HepG2 (cell line): ENCODE results near the gene PNPLA1. TPM values are rescaled to one million over a fixed set of nuclear protein-coding genes. Genes with fewer than 3 reads are reported as not detected.

Experiments used
- ATAC-seq: fragments of 200-7000 bp; cut with Tn5 transposase; 3 replicates; pipeline ENCODE4 v1.9.1; 2020; ENCODE audit warnings: mild to moderate bottlenecking, moderate library complexity
- BruUV-seq: library from RNA; stranded (reverse); fragments of 400-500 nt; replicated peaks from 2 replicates; lab custom pipeline; 2021; lab: Mats Ljungman, UMichigan
- CTCF ChIA-PET: fragments of 300-600 bp; formaldehyde crosslinking; extraction: SDS; loops from one replicate; lab custom pipeline; 2021; ENCODE audit warnings: low total read pairs, inconsistent platforms, low intra/inter-chr PET ratio; lab: Yijun Ruan, JAX
- POLR2A ChIA-PET: fragments of 350-600 bp; sonication (Branson Sonifier 250); formaldehyde crosslinking; loops from one replicate; lab custom pipeline; 2020; ENCODE audit warnings: antibody characterized with exemption, inconsistent platforms; lab: Yijun Ruan, JAX
- DNase-seq: peaks from one replicate; pipeline ENCODE4 v3.0.0-alpha.2; 2015; ENCODE audit warnings: low spot score
- FAIRE-seq: peaks from 3 replicates; lab custom pipeline; 2011; peaks lifted over from hg19 to GRCh38; lab: Jason Lieb, UNC
- H2AFZ ChIP-seq: one replicate; pipeline ENCODE4 v1.6.1; 2011; ENCODE audit warnings: low read length, inconsistent platforms
- H3K27ac ChIP-seq: fragments of 300-600 bp; 3 replicates; pipeline ENCODE4 v1.8.0; 2011; ENCODE audit warnings: mixed run types, mild to moderate bottlenecking, mixed read lengths, low read length, inconsistent platforms; ENCODE audit not compliant: insufficient read depth; ENCODE audit errors: extremely low read length
- H3K27me3 ChIP-seq, 2 experiments: fragments of 200-600 bp in 1 of 2; 2 replicates in 1 of 2; 3 replicates in 1 of 2; pipeline versions ENCODE4 v1.6.0 to v1.8.0; 2011; ENCODE audit warnings: low read length in 2 of 2, mild to moderate bottlenecking in 2 of 2, moderate library complexity in 2 of 2, inconsistent platforms in 1 of 2; ENCODE audit not compliant: insufficient read depth in 2 of 2, control insufficient read depth in 1 of 2
- H3K36me3 ChIP-seq, 2 experiments: fragments of 200-600 bp in 1 of 2; replicated peaks in 1 of 2; 2 replicates in 1 of 2; 3 replicates in 1 of 2; pipeline versions ENCODE4 v1.5.1 to v1.8.0; 2011; ENCODE audit warnings: low read length in 2 of 2, inconsistent platforms in 1 of 2; ENCODE audit not compliant: insufficient read depth in 2 of 2, control insufficient read depth in 1 of 2
- H3K4me1 ChIP-seq: 2 replicates; pipeline ENCODE4 v1.5.1; 2012; ENCODE audit warnings: low read length, inconsistent platforms; ENCODE audit not compliant: insufficient read depth
- H3K4me2 ChIP-seq: 2 replicates; pipeline ENCODE4 v1.6.0; 2011; ENCODE audit warnings: low read depth, low read length, inconsistent platforms
- H3K4me3 ChIP-seq, 3 experiments: fragments of 200-600 bp in 1 of 3; sonication (generic), shearing (Covaris generic) in 1 of 3; replicated peaks in 1 of 3; 2 replicates each; pipeline ENCODE4 v1.5.1; 2011 to 2016; ENCODE audit warnings: low read length in 3 of 3, inconsistent platforms in 2 of 3, low read depth in 2 of 3, mild to moderate bottlenecking in 2 of 3, control low read depth in 1 of 3, mixed read lengths in 1 of 3; ENCODE audit not compliant: insufficient read depth in 1 of 3
- H3K79me2 ChIP-seq: one replicate; pipeline ENCODE4 v1.6.1; 2011; ENCODE audit warnings: low read length, inconsistent platforms; ENCODE audit not compliant: insufficient read depth
- H3K9ac ChIP-seq: 2 replicates; pipeline ENCODE4 v1.6.0; 2011; ENCODE audit warnings: mild to moderate bottlenecking, low read depth, low read length, inconsistent platforms; ENCODE audit not compliant: insufficient read depth
- H3K9me3 ChIP-seq: 2 replicates; pipeline ENCODE4 v1.5.1; 2012; ENCODE audit warnings: mild to moderate bottlenecking, low read length
- H4K20me1 ChIP-seq: 2 replicates; pipeline ENCODE4 v1.6.0; 2011; ENCODE audit warnings: inconsistent platforms, mild to moderate bottlenecking, low read length, moderate library complexity; ENCODE audit not compliant: insufficient read depth
- DBP ChIP-seq: sonication (generic); formaldehyde crosslinking; IDR thresholded peaks from 2 replicates; pipeline ENCODE4 v1.4.0; 2020; ENCODE audit warnings: missing genetic modification reagents; ENCODE audit errors: not compliant biosample characterization
- ELF1 ChIP-seq: sonication (generic); formaldehyde crosslinking; IDR thresholded peaks from 2 replicates; pipeline ENCODE4 v1.4.0; 2020; ENCODE audit warnings: missing genetic modification reagents
- IKZF1 ChIP-seq: fragments of 450-650 bp; IDR thresholded peaks from 2 replicates; pipeline ENCODE4 v1.7.1; 2016
- SMC3 ChIP-seq: IDR thresholded peaks from 2 replicates; pipeline ENCODE4 v1.6.1; 2011; ENCODE audit warnings: low read length, improper control_type of control experiment
- SRSF1 ChIP-seq: fragments of 200-400 bp; formaldehyde crosslinking; optimal IDR thresholded peaks from 2 replicates; pipeline ENCODE3; 2017; ENCODE audit warnings: mild to moderate bottlenecking, low read depth, low read length, moderate library complexity
- ZBTB1 ChIP-seq: sonication (generic); formaldehyde crosslinking; IDR thresholded peaks from 2 replicates; pipeline ENCODE4 v1.4.0; 2020; ENCODE audit warnings: missing genetic modification reagents, borderline replicate concordance
- ZNF142 ChIP-seq: sonication (generic); formaldehyde crosslinking; IDR thresholded peaks from 2 replicates; pipeline ENCODE4 v1.4.0; 2020; ENCODE audit warnings: missing genetic modification reagents
- ZNF333 ChIP-seq: sonication (generic); formaldehyde crosslinking; IDR thresholded peaks from 2 replicates; pipeline ENCODE4 v1.4.0; 2020; ENCODE audit warnings: mild to moderate bottlenecking, missing genetic modification reagents, borderline replicate concordance
- ZNF646 ChIP-seq: sonication (generic); formaldehyde crosslinking; IDR thresholded peaks from 2 replicates; pipeline ENCODE4 v1.9.0; 2021; ENCODE audit warnings: mild to moderate bottlenecking, missing genetic modification reagents
- whole genome bisulfite sequencing: methylation state at CpG from one replicate; pipeline ENCODE4 v1.1.6; 2017; ENCODE audit warnings: low lambda C conversion rate; 5-methylcytosine and 5-hydroxymethylcytosine counted together
- in situ Hi-C: cut with HindIII; loops from 2 replicates; pipeline ENCODE4 v1.10.0; 2017; ENCODE audit warnings: low pct_unique_long_range_greater_than_20kb; ENCODE audit not compliant: extremely low pct_ligation_motif_present
- intact Hi-C: fragments of 100-400 bp; cut with micrococcal nuclease; formaldehyde crosslinking; loops from one replicate; pipeline ENCODE4 v1.10.0; 2022; ENCODE audit not compliant: unreplicated experiment
- polyA plus RNA-seq, 8 experiments: library from polyadenylated mRNA; depleted of rRNA in 3 of 8; stranded (reverse) in 7 of 8; unstranded in 1 of 8; fragments of >200 nt; fragmentation: Illumina TruSeq in 4 of 8; extraction: Trizol in 4 of 8; gene quantifications; 2 replicates each; pipeline versions ENCODE4 v1.2.1 to v1.2.3, GENCODE V29; 2011 to 2016; ENCODE audit warnings: low read depth in 4 of 8, missing spikeins in 1 of 8, mixed read lengths in 1 of 8; ENCODE audit not compliant: insufficient read depth in 1 of 8
- total RNA-seq, 5 experiments: library from RNA; depleted of rRNA; stranded (reverse); fragments of >200 nt; fragmentation: Illumina TruSeq; extraction: Trizol; gene quantifications; 2 replicates each; pipeline ENCODE4 v1.2.3, GENCODE V29; 2016; ENCODE audit warnings: low read depth in 1 of 5

Gene PNPLA1
- total and polyA plus RNA-seq, 2 of the 13 experiments (the other 11 are each of a cell fraction or from before 2014, with no cell fraction given) = not detected

- no peak for TF ChIP-seq ZNF142
These were observed 27.7 kb upstream of the PNPLA1 start (continued) for GRCh38 chr6:36242161-36242560.

- no peak overlapping the region for H3K4me3 ChIP-seq
- H3K27ac ChIP-seq = no peak overlapping the region
- H3K36me3 ChIP-seq = no peaks in the 10 kb centered on the region
- no peak overlapping the region for H2AFZ ChIP-seq
- ChIA-PET POLR2A (interaction anchor here (0.6 kb wide), 1 partner anchor 963 kb away, joined by 3 read pairs; no protein-coding TSS in a partner anchor), CTCF (no interaction called here)
- no peaks in the 10 kb centered on the region for H3K79me2 ChIP-seq
- no peak overlapping the region for H3K9ac ChIP-seq
- H3K27me3 ChIP-seq = no peaks in the 10 kb centered on the region
- H4K20me1 ChIP-seq = no peaks in the 10 kb centered on the region
- 7% methylated on average over 4 of the region's 4 CpGs for WGBS
- BruUV-seq = no TSS peak
- H3K9me3 ChIP-seq = no peaks in the 10 kb centered on the region
- DNase-seq = no peak
- peak overlapping the region; percentile 21; the same call in 1 of the 2 replicates for H3K4me2 ChIP-seq
- FAIRE-seq = no peak
- intact Hi-C loops = no loop called here
- H3K4me1 ChIP-seq = peaks cover 60% of the 10 kb centered on the region
- ATAC-seq = no peak
- in situ Hi-C loops = no loop called here
- no peak for TF ChIP-seq SMC3
- TF ChIP-seq ZBTB1 = no peak
- no peak for TF ChIP-seq IKZF1
- no peak for TF ChIP-seq SRSF1
- TF ChIP-seq ZNF333 (CRISPR knock-in tag) = no peak
- peak; percentile 83 for TF ChIP-seq ZNF646 (CRISPR knock-in tag)
- no peak for TF ChIP-seq ELF1 (CRISPR knock-in tag)
- no peak for TF ChIP-seq DBP (CRISPR knock-in tag)
These were observed 27.2 kb upstream of the PNPLA1 start for GRCh38 chr6:36242626-36243025.
